Measurements from ENCODE around the gene ZYX. TPM values are rescaled to one million over a fixed set of nuclear protein-coding genes. Genes with fewer than 3 reads are reported as not detected.
A peak's percentile ranks its signal among the peaks of the same experiment; 100 is the strongest.

ZYX gene
- total RNA-seq, 1 experiment from 2014 or later = 132 TPM

DNA sequence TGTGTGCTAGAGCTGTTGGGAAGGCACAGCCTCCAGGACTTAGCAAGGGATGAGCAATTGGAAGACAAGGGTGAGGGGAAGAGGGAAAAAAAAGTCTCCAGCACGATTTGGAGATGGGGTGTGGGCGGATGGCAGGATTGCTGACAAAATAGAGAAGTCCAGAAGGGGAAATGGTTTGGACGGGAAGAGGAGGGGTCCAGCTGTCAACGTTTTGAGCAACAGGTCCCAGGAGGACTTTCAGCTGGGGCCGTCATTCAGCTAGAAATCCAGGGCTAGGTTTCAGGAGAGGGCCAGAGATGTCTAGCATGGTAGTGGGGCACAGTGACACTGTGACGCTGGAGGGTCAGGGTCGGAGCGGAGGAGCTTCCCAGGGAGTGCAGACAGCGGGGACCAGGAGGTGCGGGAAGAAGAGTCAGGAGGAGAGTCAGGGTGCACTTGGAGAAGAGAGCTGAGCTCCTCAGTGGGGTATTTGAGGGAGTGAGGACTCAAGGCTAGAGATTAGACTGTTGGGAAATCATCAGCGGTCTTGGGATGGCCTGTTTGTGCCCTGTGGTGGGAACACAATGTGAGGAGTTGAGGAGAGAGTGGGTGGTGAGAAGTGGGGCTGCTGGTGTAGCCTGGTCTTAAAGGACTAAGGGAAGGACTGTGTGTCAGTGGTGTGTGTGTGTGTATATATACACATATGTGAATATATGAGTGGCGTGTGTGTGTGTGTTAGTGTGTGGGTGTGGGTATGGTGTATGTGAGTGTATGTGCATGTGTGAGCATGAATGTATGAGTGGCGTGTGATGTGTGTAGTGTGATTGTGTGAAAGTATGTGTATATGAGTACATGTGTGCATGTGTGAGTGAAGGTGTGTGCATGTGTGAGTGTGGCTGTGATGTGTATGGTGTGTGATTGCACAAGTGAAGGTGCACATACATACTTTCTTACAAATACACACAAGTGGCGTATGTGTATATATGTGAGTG lies 3.8 kb downstream of the ZYX start:
- CTCF ChIA-PET = no interaction called here
- Histone ChIP-seq H3K27ac (ENCODE audit: low read depth, low read length, poor library complexity, severe bottlenecking) (no peak overlapping the region), H3K9me3 (ENCODE audit: low read depth, low read length, poor library complexity, severe bottlenecking) (no peaks in the 10 kb centered on the region), H3K4me3 (ENCODE audit: low read depth, low read length, poor library complexity, severe bottlenecking) (no peak overlapping the region), H3K36me3 (ENCODE audit: insufficient read depth, low read length, poor library complexity, severe bottlenecking) (peaks cover 17% of the 10 kb centered on the region), H3K27me3 (replicated peaks; ENCODE audit: insufficient read depth, low read depth, low read length, poor library complexity) (no peaks in the 10 kb centered on the region), H3K4me1 (ENCODE audit: insufficient read depth, low read length, poor library complexity, severe bottlenecking) (peaks cover 14% of the 10 kb centered on the region)
- BruUV-seq (replicated peaks) = no TSS peak
- DNase-seq (ENCODE audit: low spot score) = no peak
- POLR2A ChIA-PET (ENCODE audit: low non-redundant PET) = interaction anchor here (0.5 to 0.6 kb wide), 2 partner anchors 8 to 26 kb away, joined by 3 to 11 read pairs; no protein-coding TSS in a partner anchor
- TF ChIP-seq EZH2 (IDR thresholded peaks at IDR 0.05; ENCODE audit: borderline replicate concordance, low read depth, low read length, poor library complexity, severe bottlenecking) = no peak
- TF ChIP-seq, protein P1, sequence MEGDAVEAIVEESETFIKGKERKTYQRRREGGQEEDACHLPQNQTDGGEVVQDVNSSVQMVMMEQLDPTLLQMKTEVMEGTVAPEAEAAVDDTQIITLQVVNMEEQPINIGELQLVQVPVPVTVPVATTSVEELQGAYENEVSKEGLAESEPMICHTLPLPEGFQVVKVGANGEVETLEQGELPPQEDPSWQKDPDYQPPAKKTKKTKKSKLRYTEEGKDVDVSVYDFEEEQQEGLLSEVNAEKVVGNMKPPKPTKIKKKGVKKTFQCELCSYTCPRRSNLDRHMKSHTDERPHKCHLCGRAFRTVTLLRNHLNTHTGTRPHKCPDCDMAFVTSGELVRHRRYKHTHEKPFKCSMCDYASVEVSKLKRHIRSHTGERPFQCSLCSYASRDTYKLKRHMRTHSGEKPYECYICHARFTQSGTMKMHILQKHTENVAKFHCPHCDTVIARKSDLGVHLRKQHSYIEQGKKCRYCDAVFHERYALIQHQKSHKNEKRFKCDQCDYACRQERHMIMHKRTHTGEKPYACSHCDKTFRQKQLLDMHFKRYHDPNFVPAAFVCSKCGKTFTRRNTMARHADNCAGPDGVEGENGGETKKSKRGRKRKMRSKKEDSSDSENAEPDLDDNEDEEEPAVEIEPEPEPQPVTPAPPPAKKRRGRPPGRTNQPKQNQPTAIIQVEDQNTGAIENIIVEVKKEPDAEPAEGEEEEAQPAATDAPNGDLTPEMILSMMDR (conservative IDR thresholded peaks at IDR 0.05; ENCODE audit: low read depth, low read length) = no peak
- intact Hi-C loops (cut with micrococcal nuclease; ENCODE audit: unreplicated experiment) = no loop called here

DNA sequence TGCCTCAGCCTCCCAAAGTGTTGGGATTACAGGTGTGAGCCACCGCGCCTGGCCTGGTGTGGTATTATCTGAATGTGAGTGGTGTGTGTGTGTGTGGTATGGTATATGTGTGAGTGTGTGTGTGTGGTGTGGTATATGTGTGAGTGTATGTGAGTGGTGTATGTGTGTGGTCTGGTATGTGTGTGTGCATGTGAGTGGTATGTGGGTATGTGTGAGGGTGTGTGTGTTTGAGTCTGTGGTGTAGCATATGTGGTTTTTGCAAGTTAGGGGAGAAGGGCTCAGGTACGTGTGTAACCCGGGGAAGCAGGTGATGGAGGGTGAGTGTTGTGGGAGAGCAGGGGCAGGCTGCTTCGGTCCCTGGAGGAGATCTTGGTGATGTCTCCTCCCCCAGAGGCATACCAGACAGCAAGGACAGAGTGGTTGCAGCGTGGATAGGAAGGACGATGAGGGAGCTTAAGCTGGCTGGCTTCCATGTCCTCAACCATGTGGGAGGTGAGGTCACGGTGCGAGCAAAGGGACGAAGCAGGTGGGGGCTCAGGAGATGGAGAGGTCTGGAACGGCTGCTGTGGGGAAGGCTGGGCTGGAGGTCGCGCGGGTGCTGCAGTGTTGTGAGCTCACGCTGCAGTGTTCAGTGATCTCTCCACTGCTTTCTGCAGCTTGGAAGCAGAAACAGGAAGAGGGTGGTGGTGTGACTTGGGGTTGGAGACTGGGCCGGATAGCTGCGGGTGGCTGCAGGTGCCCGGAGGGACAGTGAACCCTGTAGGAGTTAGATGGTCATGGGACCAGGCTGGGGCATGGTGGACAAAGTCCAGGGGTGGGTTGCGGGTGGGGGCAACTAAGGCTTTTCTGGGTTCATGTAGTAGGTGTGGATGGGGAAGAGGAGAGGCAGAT lies 5.0 kb downstream of the ZYX start:
- Histone ChIP-seq H3K27ac (ENCODE audit: low read depth, low read length, poor library complexity, severe bottlenecking) (no peak overlapping the region), H3K9me3 (ENCODE audit: low read depth, low read length, poor library complexity, severe bottlenecking) (no peaks in the 10 kb centered on the region), H3K27me3 (replicated peaks; ENCODE audit: insufficient read depth, low read depth, low read length, poor library complexity) (no peaks in the 10 kb centered on the region), H3K4me3 (ENCODE audit: low read depth, low read length, poor library complexity, severe bottlenecking) (no peak overlapping the region), H3K4me1 (ENCODE audit: insufficient read depth, low read length, poor library complexity, severe bottlenecking) (peaks cover 12% of the 10 kb centered on the region), H3K36me3 (ENCODE audit: insufficient read depth, low read length, poor library complexity, severe bottlenecking) (peaks cover 21% of the 10 kb centered on the region)
- ChIA-PET CTCF (no interaction called here), POLR2A (ENCODE audit: low non-redundant PET) (no interaction called here)
- TF ChIP-seq, protein P1 (conservative IDR thresholded peaks at IDR 0.05; ENCODE audit: low read depth, low read length) = no peak
- TF ChIP-seq EZH2 (IDR thresholded peaks at IDR 0.05; ENCODE audit: borderline replicate concordance, low read depth, low read length, poor library complexity, severe bottlenecking) = no peak
- BruUV-seq (replicated peaks) = no TSS peak
- no peak for DNase-seq (ENCODE audit: low spot score)
- intact Hi-C loops (cut with micrococcal nuclease; ENCODE audit: unreplicated experiment) = no loop called here

DNA sequence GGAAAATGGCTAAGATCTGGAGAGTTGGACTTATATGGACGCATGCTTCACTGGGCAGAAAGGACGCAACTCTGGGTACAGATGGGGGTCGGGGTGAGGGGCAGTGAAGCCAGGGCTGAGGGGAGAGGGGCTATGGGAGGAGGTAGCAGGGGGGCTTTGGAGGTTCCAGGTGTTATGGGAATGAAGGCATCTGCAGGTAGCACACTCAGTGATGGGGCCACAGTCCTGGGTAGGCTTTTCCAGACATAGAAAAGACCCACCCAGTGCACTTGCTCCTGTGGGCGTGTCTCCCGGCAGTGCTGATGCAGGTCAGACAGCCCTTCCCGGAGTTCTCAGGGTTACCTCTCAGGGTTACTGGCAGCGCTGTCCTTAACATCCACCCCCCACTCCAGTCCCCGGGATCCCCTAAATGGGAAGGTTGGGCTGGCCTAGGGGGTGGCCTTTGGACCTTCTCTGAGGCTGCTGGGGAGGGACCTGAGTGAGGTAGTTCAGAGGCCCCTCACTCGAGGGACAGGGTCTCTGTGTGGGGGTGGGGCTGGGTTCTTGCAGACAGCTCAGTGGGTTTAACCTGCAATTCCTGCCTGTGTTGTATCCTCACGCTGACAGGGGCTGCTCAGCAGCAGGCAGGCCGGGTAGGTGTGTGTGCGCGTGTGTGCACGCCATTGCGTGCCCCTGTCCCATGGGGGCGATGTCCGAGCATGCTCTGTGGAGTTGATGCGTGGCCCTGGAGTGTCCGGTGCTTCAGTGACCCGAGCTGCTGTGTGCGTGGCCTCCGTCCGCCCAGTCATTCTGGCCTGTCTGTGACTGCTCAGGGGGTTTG lies 6.2 kb downstream of the ZYX start:
- Histone ChIP-seq H3K36me3 (ENCODE audit: insufficient read depth, low read length, poor library complexity, severe bottlenecking) (peaks cover 24% of the 10 kb centered on the region), H3K9me3 (ENCODE audit: low read depth, low read length, poor library complexity, severe bottlenecking) (no peaks in the 10 kb centered on the region), H3K27ac (ENCODE audit: low read depth, low read length, poor library complexity, severe bottlenecking) (no peak overlapping the region), H3K27me3 (replicated peaks; ENCODE audit: insufficient read depth, low read depth, low read length, poor library complexity) (no peaks in the 10 kb centered on the region), H3K4me3 (ENCODE audit: low read depth, low read length, poor library complexity, severe bottlenecking) (no peak overlapping the region), H3K4me1 (ENCODE audit: insufficient read depth, low read length, poor library complexity, severe bottlenecking) (peaks cover 7% of the 10 kb centered on the region)
- CTCF ChIA-PET = no interaction called here
- BruUV-seq (replicated peaks) = no TSS peak
- TF ChIP-seq, protein P1 (conservative IDR thresholded peaks at IDR 0.05; ENCODE audit: low read depth, low read length) = 0 out of 2 replicates have a peak, but pooled peaks have one; percentile 15
- no peak for TF ChIP-seq EZH2 (IDR thresholded peaks at IDR 0.05; ENCODE audit: borderline replicate concordance, low read depth, low read length, poor library complexity, severe bottlenecking)
- no peak for DNase-seq (ENCODE audit: low spot score)
- POLR2A ChIA-PET (ENCODE audit: low non-redundant PET) = no interaction called here
- intact Hi-C loops (cut with micrococcal nuclease; ENCODE audit: unreplicated experiment) = no loop called here

Measured in A673 (cell line).